NCI-H2081 treated with DMSO at 0.1 percent for 48 hours (cell line): ENCODE measurements around the gene AK1.
"Not testable (repeated sequence)": the region's sequence is repeated elsewhere in the genome, so short reads cannot be mapped to it uniquely, and the experiment has no call there.

Experiments used
- DNase-seq: peaks from one replicate; lab custom pipeline; 2025; lab: John Stamatoyannopoulos, UW

The AK1 gene

GRCh38 chr9:127847833-127848755 lies 29.4 kb downstream of the AK1 start:
- no peak for DNase-seq

- no peak for DNase-seq
These were observed 30.3 kb downstream of the AK1 start for GRCh38 chr9:127847178-127847510.

- no peak for DNase-seq
These were observed 30.9 kb downstream of the AK1 start for GRCh38 chr9:127846443-127847177.

DNA sequence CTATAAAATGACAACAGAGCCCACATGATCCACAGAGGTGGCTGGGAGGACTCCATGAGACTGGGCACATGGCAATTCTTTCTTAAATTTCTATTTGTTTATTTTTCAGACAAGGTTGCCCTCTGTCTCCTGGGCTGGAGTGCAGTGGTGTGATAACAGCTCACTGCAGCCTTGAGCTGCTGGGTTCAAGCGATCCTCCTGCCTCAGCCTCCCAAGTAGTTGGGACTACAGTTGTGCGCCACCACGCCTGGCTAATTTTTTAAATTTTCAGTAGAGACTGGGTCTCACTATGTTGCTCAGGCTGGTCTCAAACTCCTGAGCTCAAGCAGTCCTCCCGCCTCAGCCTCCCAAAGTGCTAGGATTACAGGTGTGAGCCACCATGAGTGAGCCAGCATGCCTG lies 31.9 kb downstream of the AK1 start:
- not testable (repeated sequence) for DNase-seq

DNA sequence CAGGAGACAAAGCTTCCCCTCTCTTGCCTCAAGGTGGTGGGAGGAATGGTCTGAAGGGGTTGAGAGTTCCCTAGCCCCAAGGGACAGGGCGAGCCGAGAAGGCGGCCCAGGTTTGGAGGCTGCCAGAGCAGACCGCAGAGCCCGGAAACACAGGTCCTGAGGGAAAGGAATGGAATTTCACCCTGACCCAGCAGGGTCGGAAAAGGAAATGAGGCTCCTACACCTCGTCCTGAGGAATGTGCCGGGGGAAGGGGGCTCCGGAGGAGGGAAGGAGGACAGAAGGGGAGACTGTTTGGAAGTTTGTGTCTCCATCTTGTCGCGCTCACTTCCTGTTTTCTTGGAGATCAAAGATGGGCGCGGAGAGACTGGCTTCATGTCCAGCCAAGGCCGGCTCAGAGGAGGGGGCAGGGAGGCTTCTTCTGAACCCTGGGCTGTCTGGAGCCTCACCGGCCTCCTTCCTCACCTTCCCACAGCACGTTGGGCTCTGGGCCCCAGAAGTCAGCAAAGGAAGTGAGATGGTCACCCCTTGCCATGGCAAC lies 32.6 kb downstream of the AK1 start:
- no peak for DNase-seq

GRCh38 chr9:127841087-127841835 lies 36.2 kb downstream of the AK1 start:
- DNase-seq, result no peak

DNA sequence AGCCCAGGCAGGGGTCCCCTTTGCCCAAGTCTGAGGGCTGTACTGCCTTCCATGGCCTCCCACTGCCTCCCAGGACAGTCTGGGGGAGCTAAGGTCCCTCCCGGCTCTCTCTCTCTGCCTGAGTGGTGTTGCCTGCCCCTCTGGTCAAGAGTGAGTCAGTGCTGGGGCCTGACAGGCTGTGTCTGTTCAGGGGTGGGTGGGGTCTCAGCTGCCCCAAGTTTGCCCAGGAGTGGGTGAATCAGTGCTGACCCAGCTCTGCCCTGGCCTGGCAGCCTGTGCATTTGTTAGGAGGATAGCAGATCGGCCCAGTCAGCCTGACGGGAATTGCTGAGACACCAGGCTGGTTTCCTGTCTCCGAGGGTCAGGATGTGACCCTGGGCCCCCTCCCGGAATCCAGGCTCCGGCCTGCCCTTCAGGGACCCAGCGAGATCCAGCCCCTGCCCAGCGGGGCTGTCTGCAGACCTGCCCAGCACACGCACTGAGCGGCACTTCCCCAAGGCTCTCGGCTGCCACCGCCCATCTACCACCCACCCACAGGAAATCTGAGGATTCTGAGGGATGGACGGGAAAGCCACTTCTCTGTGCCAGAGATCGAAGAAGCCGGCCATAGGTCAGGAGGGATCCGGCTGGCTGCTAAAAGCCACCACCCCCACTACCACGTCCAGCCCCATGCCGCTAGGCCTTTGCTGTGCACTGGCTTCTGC lies 38.9 kb downstream of the AK1 start:
- no peak for DNase-seq

DNA sequence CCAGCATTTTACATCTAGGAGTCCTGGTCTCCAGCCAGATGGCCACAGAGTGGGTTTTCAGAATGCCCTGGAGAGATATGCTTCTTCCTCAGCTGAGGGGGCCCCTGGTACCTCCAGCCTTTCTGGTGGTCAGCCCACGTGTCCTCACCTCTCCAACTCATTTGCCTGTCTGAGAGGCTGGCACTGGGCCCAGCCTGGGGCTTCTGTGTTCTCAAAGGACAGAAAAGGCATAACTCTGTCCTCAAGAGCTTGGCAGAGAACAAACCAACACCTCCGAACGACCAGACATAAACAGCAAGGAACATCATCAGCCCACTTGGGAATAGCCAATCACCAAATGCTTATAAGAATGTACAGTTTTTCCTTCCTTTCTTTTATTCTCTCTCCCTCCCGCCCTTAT lies 40.1 kb downstream of the AK1 start:
- no peak for DNase-seq

GRCh38 chr9:127836561-127836960 lies 40.9 kb downstream of the AK1 start:
- not testable (repeated sequence) for DNase-seq

DNA sequence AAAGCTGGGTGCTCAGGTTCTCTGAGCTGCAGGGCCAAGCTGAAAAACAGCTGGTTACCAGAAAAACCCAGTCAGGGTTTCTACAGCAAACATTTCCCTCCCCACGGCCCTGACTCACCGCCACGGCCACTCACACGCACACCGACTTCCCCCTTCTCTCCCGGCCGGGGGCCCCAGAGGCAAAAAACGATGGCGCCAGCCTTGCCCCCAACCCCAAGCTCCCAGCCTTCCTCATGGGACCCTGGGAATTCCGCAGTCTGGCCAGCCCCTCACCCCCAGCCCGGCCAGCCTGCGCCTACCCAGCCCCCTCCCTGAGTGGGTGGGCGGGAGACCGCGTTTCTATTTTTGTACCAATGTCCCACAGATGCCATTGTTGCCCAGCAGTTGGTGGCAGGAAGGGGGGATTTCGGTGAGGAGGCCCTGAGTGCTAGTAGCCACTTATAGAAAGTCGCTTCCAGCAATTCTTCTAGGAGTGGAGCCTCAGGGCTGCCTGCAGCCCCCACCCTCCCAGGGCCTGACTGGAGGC lies 41.4 kb downstream of the AK1 start:
- no peak for DNase-seq

DNA sequence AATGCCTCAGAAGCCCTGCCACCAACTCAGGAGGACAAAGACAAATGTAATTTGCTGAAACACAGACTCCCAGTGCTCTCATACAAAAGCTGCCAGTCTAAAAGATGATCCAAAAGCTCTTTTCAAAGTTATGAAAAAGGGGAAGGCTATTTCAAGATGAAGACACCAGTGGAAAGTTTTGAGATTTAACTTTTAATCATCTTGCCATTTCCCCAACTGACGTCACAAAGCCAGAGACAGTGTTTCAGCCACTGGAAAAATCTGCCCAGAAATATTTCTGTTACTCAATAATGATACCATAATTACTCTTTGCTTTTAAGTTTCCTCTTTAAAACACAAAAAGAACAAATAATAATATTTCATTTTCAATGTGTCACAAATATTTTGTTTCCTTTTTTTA lies 43.9 kb downstream of the AK1 start:
- DNase-seq, result no peak

GRCh38 chr9:127832248-127832647 lies 45.2 kb downstream of the AK1 start:
- no peak for DNase-seq

- DNase-seq, result no peak
These were observed 48.1 kb downstream of the AK1 start for GRCh38 chr9:127829205-127829906.

DNA sequence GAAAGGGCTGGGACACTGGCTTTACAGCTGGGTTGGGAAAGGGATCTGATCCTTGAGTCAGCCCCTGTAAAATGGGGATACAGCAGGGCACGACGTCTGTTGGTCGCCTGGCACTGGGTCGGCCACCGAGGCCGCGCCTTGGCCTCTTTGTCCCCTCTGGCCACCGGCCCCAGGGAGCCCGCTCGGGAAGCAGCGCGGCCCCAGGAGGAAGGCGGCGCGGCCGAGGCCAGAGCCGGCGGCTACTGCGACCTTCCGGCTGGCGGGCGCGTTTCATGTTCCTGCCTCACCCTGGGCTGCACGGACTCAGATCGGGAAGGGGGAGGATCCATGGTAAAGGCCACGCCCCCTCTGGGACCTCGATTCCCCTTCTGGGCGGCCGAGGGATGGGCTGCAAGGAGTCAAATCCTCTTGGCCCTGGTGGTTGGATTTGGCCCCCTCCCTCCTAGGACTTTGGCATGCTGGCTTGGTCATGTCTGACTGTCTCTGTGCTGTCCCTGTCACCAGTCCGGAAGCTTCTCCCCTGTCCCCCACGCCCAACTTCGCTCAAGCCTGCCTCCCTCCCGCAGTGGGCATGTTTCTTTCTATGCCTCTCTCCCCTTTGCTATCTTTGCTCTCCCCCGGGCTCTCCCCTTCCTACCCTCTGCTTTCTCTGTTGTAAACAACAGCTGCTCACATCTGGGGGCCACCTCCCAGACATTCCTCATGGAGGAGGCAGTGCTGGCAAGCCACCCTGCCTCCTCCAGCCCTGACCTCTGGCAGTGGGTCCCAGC lies 49.0 kb downstream of the AK1 start:
- DNase-seq, result no peak

- no peak for DNase-seq
These were observed 51.1 kb downstream of the AK1 start for GRCh38 chr9:127826253-127826913.

GRCh38 chr9:127825319-127826051 lies 52.0 kb downstream of the AK1 start:
- no peak for DNase-seq

DNA sequence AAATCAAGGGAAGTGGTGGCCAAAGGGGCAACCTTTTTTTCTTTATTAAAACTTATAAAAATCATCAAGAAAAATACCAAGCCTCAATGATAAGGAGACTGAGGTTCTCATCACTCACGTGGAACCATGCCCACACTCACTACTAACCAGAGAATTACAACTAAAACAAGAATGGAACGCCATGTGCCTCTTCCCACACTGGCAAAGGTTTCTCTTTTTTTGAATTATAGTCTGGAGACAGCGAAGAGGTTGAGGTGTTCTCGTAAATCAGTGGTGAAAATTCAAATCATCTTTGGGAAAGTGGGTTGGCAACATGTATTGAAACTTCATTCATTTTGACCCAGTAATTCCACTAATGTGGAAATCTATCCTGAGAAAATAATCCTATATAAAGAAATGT lies 55.4 kb downstream of the AK1 start:
- no peak for DNase-seq

GRCh38 chr9:127818574-127818973 lies 58.9 kb downstream of the AK1 start:
- DNase-seq, result no peak
